MCF 10A (cell line): Measurements from ENCODE around the gene IL15RA. TPM values are rescaled to one million over a fixed set of nuclear protein-coding genes. Genes with fewer than 3 reads are reported as not detected.
"Not testable (repeated sequence)": the region's sequence is repeated elsewhere in the genome, so short reads cannot be mapped to it uniquely, and the experiment has no call there.

ENCODE experiments used
- BruUV-seq: library from RNA; stranded (reverse); fragments of 400-500 nt; replicated peaks from 2 replicates; lab custom pipeline; 2021; lab: Mats Ljungman, UMichigan
- CTCF ChIA-PET: fragments of 300-600 bp; sonication (Branson Sonifier 250); formaldehyde crosslinking; extraction: SDS; loops from one replicate; lab custom pipeline; 2021; ENCODE audit warnings: antibody characterized with exemption, inconsistent platforms; lab: Yijun Ruan, JAX
- POLR2A ChIA-PET: fragments of 300-600, 350-650 bp; sonication (Branson Sonifier 250); formaldehyde crosslinking; extraction: SDS; loops from one replicate; lab custom pipeline; 2020; ENCODE audit warnings: antibody characterized with exemption, inconsistent platforms; lab: Yijun Ruan, JAX
- DNase-seq: peaks from one replicate; pipeline ENCODE4 v3.0.0-alpha.2; 2018; ENCODE audit not compliant: unreplicated experiment
- H3K27ac Mint-ChIP-seq: one replicate; pipeline ENCODE4 v1.8.0; 2022; ENCODE audit warnings: mild to moderate bottlenecking, low read depth, mixed read lengths; ENCODE audit not compliant: unreplicated experiment
- H3K27me3 Mint-ChIP-seq: one replicate; pipeline ENCODE4 v1.8.0; 2022; ENCODE audit warnings: mixed read lengths; ENCODE audit not compliant: insufficient read depth, unreplicated experiment
- H3K36me3 Mint-ChIP-seq: one replicate; pipeline ENCODE4 v1.8.0; 2022; ENCODE audit warnings: mild to moderate bottlenecking, moderate library complexity, mixed read lengths; ENCODE audit not compliant: insufficient read depth, unreplicated experiment
- H3K4me1 Mint-ChIP-seq: one replicate; pipeline ENCODE4 v1.8.0; 2022; ENCODE audit warnings: mixed read lengths; ENCODE audit not compliant: insufficient read depth, unreplicated experiment
- H3K4me3 Mint-ChIP-seq: one replicate; pipeline ENCODE4 v1.8.0; 2022; ENCODE audit warnings: mild to moderate bottlenecking, moderate library complexity, mixed read lengths; ENCODE audit not compliant: unreplicated experiment
- H3K9me3 Mint-ChIP-seq: one replicate; pipeline ENCODE4 v1.8.0; 2022; ENCODE audit warnings: mixed read lengths; ENCODE audit not compliant: unreplicated experiment
- intact Hi-C: fragments of 100-400 bp; cut with micrococcal nuclease; formaldehyde crosslinking; loops from 2 replicates; pipeline ENCODE4 v1.14.1; 2022
- total RNA-seq: library from RNA; stranded (reverse); gene quantifications from 2 replicates; pipeline ENCODE4 v1.2.3, GENCODE V29; 2022
- TF ChIP-seq, protein P1 (sequence below): fragments of 200-600 bp; IDR thresholded peaks from one replicate; pipeline ENCODE4 v1.8.0; 2022; ENCODE audit warnings: antibody characterized with exemption, mild to moderate bottlenecking; ENCODE audit not compliant: unreplicated experiment

The IL15RA gene
- total RNA-seq, 1 experiment from 2014 or later: 6.0 TPM

DNA sequence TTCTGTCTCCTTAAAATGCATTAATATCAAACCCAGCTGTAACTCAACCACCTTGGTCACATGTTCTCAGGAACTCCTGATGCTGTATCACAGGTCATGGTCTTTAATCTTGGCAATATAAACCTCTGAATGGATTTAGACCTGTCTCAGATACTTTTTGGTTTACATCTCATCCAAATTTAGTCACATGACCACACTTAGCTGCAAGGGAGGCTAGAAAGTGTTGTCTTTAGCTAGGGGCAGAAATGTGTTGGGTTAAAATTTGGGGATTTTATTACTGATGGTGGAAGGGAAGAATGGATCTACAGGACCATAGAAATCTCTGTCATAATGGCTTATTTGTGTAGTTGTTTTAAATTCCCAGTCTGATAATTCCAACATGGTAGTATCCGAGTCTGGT is 29.6 kb upstream of the IL15RA start:
- DNase-seq: no peak
- Mint-ChIP-seq H3K27ac (no peak overlapping the region), H3K27me3 (peaks cover 51% of the 10 kb centered on the region), H3K36me3 (no peaks in the 10 kb centered on the region), H3K4me1 (no peaks in the 10 kb centered on the region), H3K9me3 (no peaks in the 10 kb centered on the region), H3K4me3 (no peak overlapping the region)
- intact Hi-C loops: no loop called here
- CTCF ChIA-PET: no interaction called here
- BruUV-seq: no TSS peak
- POLR2A ChIA-PET: interaction anchor here (1.7 kb wide), 1 partner anchor 30 kb away, joined by 3 read pairs; no protein-coding TSS in a partner anchor
- TF ChIP-seq, protein P1, sequence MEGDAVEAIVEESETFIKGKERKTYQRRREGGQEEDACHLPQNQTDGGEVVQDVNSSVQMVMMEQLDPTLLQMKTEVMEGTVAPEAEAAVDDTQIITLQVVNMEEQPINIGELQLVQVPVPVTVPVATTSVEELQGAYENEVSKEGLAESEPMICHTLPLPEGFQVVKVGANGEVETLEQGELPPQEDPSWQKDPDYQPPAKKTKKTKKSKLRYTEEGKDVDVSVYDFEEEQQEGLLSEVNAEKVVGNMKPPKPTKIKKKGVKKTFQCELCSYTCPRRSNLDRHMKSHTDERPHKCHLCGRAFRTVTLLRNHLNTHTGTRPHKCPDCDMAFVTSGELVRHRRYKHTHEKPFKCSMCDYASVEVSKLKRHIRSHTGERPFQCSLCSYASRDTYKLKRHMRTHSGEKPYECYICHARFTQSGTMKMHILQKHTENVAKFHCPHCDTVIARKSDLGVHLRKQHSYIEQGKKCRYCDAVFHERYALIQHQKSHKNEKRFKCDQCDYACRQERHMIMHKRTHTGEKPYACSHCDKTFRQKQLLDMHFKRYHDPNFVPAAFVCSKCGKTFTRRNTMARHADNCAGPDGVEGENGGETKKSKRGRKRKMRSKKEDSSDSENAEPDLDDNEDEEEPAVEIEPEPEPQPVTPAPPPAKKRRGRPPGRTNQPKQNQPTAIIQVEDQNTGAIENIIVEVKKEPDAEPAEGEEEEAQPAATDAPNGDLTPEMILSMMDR: no peak

DNA sequence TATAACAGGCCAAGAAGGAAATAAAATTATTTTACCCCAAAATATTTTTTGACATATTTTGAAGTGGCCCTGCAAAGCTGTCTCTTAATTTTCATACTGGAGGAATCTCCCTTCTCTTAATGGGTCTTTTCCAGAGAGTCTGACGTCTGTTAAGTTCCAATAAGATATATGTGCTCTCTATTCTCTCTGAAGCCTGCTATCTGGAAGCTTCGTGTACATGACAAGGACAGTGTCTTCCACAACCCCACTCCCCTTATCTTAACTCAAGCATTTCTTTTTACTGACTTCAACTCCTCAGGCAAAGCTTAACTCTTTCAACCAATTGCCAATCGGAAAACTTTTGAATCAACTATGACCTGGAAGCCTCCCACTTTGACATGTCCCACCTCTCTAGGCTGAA is 29.2 kb upstream of the IL15RA start:
- H3K36me3 Mint-ChIP-seq: no peaks in the 10 kb centered on the region
- H3K4me3 Mint-ChIP-seq: no peak overlapping the region
- H3K27me3 Mint-ChIP-seq: peaks cover 51% of the 10 kb centered on the region
- H3K9me3 Mint-ChIP-seq: no peaks in the 10 kb centered on the region
- TF ChIP-seq, protein P1: no peak
- POLR2A ChIA-PET: interaction anchor here (1.7 kb wide), 1 partner anchor 30 kb away, joined by 3 read pairs; no protein-coding TSS in a partner anchor
- CTCF ChIA-PET: no interaction called here
- H3K4me1 Mint-ChIP-seq: no peaks in the 10 kb centered on the region
- DNase-seq: no peak
- H3K27ac Mint-ChIP-seq: no peak overlapping the region
- intact Hi-C loops: no loop called here
- no TSS peak for BruUV-seq

DNA sequence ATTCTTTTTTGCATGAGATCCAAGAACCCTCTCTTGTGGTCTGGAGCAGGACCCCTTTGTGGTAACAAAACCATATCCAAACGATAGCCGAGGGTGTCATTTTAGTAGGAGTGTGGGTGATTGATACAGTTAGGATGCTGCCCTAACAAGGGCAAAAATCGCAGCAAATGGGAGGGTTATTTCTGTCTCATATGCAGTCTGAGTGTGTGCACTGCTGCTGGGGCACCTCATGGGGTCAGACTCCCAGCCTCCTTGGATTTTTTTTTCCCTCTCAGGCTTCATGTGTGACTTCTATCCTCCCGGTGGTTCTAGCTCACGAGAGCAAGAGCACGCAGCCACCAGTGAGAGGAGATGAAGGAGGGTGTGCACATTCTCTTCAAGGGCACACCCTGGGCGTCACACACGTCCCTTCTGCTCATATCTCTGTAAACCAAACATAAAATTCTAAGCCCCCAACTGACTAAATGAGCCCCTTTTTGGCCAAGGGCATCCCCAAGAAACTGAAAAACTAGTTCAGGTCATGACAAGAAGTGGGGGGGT is 28.6 kb upstream of the IL15RA start:
- ChIA-PET POLR2A (interaction anchor here (1.7 kb wide), 1 partner anchor 29 kb away, joined by 3 read pairs; no protein-coding TSS in a partner anchor), CTCF (no interaction called here)
- Mint-ChIP-seq H3K9me3 (no peaks in the 10 kb centered on the region), H3K27ac (no peak overlapping the region), H3K27me3 (peaks cover 55% of the 10 kb centered on the region), H3K4me3 (no peak overlapping the region), H3K4me1 (no peaks in the 10 kb centered on the region), H3K36me3 (no peaks in the 10 kb centered on the region)
- TF ChIP-seq, protein P1: no peak
- no peak for DNase-seq
- intact Hi-C loops: no loop called here
- BruUV-seq: no TSS peak

DNA sequence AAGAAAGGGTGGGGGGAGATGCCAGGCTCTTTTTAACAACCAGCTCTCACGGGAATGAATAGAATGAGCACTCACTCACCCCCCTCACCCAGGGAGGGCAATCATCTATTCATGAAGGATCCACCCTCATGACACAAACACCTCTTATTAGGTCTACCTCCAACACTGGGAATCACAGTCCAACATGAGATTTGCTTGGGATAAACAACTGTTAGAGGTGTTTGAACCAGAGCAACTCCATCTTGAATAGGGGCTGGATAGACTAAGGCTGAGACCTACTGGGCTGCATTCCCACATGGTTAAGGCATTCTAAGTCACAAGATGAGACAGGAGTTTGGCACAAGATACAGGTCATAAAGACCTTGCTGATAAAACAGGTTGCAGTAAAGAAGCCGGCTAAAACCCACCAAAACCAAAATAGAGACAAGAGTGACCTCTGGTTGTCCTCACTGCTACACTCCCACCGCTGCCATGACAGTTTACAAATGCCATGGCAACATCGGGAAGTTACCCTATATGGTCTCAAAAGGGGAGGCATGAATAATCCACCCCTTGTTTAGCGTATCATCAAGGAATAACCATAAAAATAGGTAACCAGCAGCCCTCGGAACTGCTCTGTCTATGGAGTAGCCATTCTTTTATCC is 27.9 kb upstream of the IL15RA start:
- DNase-seq, H3K27ac Mint-ChIP-seq, POLR2A ChIA-PET, H3K9me3 Mint-ChIP-seq, intact Hi-C loops, H3K4me3 Mint-ChIP-seq, CTCF ChIA-PET, BruUV-seq, H3K4me1 Mint-ChIP-seq, H3K36me3 Mint-ChIP-seq: not testable (repeated sequence)
- H3K27me3 Mint-ChIP-seq: peaks cover 61% of the 10 kb centered on the region
